Myocyte (in vitro differentiated cells): ENCODE data around the gene GOLGA6A. TPM values are rescaled to one million over a fixed set of nuclear protein-coding genes. Genes with fewer than 3 reads are reported as not detected.
"Not testable (repeated sequence)": the region's sequence is repeated elsewhere in the genome, so short reads cannot be mapped to it uniquely, and the experiment has no call there.

Experiments
- DNase-seq: peaks from one replicate; pipeline ENCODE4 v3.0.0-alpha.2; 2012; ENCODE audit warnings: low read depth
- total RNA-seq: library from RNA; depleted of rRNA; stranded (reverse); fragments of >200 nt; gene quantifications from 2 replicates; pipeline ENCODE4 v1.2.3, GENCODE V29; 2014

Gene GOLGA6A
- total RNA-seq, 1 donor from 2014 or later = not detected

DNA sequence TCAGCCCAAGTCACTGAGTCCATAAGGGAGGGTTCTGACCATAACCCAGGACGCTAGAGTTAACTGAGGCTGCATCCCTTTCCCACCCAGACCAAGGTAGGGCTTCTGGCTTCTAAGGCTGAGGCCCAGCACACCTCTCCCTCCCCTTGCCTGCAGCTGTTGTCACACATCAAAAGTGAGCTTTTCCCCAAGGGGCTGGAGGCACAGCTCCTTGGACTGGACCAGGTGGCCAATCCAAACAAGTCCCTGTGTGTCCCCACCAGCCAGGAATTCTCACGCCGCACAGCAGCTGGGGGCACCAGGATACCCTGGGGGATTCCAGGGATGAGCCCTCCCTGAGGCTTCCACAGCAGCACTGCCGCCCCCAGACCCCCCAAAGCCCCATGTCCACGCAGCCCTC, 25.8 kb upstream of the GOLGA6A start:
- DNase-seq = peak; percentile 34

DNA sequence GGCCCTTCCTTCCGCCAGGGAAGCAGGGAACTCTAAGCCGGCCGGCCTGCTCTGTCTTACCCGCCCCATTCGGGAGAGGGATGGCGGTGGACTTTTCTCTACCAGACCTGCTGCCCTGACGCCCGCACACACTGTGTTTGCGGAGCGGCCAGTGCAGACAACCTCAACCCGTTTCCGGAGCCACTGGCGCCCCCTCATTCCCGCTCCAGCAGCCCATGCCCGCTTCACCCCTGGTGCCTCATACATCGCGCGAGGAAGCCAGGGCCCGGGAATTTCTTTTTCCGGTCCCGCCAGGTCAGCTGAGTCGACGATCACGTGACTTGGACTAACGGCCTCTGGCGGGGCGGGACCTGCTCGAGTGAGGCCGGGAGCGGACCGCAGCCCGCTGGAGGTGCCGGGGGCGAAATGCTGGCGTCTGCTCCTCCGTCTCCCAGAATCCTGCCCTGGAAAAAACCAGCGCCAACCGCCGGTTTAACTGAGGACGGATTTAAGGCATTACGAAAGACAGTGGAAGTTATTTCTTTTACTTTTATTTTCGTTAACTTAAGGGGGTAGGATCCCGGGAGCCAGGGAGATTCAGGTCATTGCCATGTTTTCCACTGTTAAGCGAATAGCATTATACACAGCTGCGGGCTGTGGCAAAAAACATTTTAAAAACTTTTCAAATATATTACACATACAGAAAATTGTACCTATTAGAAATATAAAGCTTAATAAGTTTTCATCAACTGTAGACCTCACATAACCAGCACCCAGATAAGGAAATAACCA, 17.8 kb upstream of the GOLGA6A start:
- peak; percentile 92 for DNase-seq

DNA sequence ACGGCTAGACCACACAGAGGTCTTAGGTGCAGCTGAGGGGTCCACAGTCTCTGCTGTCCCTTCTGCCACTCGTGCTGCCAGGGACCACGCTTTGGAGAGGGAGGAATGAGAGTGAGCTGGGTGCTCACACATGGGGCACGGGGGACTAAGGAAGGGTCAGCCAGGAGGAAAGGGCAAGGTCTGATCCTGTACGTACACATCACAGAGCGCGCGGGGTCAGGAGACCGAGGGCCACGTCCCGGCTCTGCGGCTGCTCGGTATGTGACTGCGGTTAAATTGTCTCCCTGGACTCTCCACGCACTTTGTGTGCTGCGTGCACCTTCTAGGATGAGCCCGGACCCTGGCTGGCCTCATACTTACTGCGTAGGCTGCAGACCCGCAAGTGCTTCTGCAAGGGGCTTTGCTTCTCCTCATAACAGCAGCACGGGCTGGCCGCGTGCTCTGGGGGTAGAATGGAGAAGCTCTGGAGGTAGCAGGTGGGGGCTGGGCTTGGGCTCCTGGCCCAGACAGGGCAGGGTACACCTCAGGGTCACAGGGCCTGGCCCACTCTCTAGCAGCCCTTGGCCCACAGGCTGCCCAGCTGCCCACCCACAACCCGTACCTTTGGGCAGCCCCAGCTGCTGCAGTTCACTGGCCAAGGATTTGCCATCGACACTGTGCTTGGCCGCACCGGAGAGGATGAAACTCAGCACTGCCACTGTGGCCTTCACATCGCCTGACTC, 14.6 kb upstream of the GOLGA6A start:
- not testable (repeated sequence) for DNase-seq

DNA sequence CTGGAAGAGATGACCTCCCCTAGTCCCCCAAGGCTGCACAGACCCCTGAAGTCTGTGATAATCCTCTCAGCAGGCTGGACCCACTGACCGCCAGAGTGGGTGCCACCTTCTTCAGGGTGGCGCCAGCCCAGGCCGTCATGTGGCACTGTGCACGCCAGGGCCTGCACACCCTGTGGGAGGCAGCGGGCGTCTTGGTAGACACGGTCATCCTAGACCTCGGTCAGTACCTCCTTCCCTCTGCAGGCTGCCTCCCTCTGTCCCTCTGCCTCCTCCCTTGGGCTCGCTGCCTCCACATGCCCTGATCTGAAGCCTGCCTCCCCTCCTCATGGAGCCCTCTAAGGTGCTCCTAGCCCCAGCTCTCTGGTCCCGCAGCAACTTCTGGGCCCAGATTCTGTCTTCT, 13.3 kb upstream of the GOLGA6A start:
- not testable (repeated sequence) for DNase-seq

DNA sequence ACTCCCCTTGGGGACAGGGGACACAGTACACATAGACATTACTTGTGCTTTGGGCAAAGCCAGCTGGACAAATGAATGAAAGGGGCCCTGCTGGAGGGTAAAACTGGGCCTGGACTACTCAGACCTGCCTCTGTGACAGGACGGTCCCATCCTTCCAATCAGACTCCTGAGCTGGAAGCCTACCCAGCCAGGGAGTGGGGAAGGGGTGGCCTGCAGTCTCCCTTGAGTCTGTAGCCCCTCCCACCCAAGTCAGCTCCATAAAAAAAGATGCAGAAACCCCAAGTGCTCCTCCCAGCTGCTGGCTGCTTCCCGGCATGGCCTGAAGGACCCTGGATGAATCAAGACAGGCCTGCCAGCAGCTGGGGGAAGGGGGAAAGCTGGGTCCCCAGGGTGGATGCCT, 12.2 kb upstream of the GOLGA6A start:
- not testable (repeated sequence) for DNase-seq

DNA sequence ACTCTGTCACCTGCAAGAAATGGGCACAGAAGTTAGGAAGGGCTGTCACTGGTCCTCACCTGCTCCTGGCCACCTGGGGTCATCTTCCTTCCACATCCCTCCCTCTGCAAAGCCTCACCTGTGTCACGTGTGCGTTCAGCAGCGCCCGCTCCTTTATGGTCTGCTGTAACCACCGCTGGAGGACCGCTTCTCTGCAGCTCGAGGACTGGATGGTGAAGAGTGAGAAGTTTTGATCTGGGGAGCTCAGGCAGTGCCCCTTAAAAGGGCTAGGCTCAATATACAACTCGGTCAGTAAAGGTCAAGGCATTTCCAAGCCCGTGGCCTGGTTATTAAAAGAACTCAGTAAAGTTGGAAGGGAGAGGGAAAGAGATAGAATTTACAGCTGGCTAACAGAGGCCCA, 6.6 kb downstream of the GOLGA6A start:
- DNase-seq = not testable (repeated sequence)

DNA sequence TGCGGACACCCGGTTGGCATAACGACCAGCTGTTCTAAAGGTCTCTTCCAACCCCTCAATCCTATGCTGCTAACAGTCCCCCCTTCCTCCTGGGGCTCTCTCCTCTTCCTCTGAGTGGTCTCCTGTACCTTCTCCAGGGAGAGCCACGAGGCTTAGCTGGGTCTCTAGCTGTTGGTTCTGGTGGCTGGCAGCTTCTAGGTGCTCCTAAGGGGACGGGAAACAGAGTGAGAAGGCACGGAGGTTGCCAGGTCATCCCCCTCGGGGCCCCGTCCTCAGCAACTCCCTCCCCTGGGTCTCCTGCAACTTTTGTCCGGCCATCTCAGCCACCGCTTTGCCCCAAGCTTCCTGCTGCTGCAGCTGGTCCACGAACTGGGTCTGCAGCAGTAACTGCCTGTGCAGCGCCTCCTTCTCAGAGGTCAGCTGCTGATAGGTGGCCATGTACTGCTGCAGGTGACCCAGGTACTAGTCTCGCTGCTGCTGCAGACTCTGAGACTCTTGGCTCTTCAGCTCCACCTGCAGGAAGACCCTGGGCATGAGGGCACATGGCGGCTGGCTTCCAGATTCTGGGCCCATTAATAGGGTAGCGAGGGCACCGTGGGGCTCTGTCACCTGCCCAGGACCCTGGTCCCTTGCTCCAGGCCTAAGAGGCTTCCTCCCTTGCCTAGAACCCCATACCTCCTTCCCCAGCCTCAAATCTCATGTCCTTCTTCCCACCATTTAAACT, 9.6 kb downstream of the GOLGA6A start:
- not testable (repeated sequence) for DNase-seq

DNA sequence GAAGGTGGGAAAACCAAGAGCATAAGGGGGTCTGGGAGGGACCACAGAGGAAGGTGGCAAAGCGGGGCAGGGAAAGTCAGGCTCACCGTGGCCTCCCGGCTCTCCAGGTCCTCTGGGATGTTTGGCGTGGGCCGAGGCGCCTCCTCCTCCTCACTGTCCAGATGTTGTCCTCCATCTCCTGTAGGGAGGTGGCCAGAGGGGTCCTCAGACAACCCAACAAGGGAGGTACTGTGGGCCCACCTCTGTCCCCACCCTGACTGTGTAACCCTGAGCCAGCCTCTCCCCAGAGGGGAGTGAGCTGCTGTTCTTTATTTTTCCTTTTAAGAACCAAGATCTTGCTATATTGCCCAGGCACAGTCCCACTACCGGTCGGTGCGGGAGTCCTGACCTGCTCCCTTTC, 10.2 kb downstream of the GOLGA6A start:
- DNase-seq = not testable (repeated sequence)

DNA sequence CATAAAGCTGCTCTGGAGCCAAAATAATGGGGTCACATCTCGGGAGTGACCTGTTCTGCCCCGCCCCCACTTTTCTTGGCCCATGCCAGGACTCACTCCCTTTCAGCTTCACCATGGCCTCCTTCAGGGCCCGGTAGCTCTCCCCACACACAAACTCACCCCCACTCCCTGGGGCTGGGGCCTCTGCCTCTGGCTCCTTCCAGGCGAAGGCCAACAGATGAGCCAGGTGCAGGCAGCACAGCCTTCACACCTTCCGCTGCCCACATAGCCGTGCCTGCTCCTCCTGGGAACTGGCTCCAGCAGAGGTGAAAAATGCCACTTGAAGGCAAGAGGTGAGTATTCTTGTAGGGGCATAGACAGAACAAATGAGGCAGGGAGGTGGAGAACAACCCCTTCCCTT, 10.7 kb downstream of the GOLGA6A start:
- not testable (repeated sequence) for DNase-seq

DNA sequence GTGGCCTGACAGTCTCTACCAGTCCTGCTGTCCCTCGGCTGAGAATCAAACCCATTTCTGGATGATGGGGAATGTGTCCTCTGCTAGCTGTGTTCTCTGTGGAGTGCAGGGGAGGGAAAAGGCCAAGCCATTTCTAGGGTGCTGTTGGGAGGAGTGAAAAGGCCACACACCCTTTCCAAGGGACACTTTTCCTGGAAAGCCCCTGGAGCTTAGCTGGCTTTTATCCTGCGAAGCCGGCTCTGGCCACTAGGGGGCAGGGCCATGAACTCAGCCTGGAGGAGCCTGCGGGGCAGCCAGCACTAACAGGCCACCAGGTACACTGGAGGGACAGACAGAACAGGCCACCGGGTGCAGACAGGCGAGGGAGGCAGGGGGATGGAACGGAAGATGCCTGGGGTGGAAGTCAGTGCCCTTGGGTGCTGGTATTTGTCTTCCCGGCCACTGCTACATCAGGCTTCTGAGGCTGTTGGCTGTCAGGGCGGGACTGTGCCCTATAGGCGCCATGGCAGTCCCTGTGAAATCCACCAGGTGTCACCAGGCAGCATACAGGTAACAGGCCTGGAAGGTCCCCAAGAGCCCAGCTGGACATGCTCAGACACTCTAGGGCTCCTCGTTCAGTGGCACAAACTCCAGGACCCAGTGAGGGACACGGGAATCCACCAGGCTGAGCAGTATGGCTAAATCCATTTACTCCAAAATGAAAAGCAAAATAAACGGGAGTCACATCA, 16.5 kb downstream of the GOLGA6A start:
- DNase-seq = not testable (repeated sequence)

DNA sequence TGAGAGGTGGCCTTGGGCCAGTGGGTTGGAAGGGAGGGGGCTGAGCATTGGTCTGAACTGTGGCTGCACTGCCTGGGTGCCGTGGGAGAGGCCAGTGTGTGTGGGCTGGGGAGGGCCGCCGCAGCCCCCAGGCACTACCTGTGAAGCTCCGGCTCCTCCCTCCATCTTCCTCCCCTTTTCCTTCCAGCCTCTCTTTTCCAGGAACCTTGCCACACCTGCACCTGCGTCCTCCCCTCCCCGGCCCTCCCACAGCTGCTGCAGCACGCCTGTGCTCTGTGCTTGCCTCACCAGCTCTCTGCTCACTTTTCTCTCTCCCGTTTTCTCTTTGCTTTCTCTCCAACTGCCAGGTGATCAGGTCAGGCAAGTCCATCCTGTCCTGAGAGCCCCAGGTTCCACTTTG, 17.5 kb downstream of the GOLGA6A start:
- not testable (repeated sequence) for DNase-seq

DNA sequence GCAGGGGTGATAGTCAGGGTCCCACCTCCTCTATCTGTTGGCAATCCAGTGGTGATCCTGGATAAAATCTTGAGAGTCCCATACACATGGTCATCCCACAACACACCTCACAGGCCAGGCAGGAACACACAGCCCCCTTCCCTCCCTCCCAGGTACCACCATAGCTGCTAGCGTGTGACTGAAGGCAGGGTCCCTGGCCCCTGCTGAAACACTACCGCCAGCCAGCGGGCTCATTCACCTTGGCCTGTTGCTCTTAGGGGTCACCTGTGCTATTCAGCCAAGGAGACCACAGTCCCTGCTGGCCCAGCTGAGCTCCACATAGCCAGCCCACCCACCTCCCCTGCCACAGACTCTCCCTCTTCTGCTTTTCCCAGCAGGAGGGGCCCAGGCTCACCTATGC, 18.2 kb downstream of the GOLGA6A start:
- not testable (repeated sequence) for DNase-seq

DNA sequence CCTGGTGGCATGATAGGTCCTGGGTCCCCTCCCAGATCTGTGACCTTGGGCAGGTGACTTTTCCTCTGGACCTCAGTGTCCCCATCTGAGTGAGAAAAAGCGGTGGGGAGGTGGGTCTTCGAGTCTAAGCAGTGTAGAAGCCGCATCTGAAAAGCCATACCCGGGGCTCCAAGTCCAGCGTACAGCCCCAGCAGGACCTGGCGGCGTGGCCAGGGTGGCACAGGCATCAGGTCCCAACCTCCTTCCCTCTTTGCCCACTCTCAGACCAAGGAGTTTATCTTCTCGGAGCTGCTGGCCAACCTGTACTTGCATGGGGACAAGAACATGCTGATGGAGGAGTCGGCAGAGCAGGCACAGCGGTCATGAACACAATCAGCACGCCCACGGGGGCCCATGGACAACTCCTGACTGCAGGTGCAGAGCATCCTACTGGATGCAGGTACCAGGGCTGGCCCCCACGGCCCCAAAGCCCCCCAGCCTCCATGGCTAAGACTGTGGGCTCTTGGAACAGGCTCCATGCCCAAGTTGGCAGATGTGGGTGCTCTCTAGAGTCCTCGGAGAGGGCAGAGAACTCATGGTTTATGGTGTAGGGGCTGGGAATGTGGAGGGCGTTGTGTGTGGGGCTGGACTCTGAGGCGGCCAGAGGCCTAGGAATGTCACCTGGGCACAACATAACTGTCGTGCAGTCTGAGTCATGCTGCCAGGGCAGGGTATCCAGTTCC, 18.8 kb downstream of the GOLGA6A start:
- not testable (repeated sequence) for DNase-seq

DNA sequence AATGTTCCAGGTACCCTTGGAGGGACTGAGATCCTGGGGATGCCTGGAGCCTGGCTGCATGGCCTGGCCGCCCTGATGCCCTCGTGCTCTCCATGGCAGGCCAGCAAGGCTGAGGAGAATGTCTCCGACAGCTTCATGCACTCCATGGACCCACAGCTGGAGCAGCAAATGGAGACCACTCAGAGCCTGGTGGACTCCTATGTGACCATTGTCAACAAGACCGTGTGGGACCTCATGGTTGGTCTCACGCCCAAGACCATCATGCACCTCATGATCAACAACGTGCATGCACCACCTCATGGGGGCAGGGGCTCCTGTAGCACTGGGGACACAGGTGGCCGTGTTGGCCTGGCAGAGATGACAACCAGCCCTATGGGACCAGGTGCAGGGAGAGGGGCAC, 19.7 kb downstream of the GOLGA6A start:
- DNase-seq = no peak

DNA sequence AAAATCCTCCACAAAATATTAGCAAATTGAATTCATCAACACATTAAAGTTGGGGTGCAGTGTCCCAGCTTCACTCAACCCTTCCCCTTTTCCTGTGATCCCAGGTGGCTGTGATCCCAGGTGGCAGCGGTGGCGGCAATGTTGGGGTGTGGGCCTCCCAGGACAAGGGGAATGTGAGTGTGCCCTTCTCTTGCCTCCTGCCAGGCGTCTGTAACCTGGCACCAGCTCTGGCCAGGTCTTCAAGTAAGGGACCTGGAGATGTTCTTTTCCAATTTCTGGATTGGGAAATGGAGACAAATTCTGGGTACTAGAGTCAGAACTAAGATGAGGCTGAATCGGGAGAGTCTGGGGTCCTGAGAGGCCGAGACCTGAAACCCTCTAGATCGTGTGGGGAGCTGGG, 20.1 kb downstream of the GOLGA6A start:
- DNase-seq = no peak

DNA sequence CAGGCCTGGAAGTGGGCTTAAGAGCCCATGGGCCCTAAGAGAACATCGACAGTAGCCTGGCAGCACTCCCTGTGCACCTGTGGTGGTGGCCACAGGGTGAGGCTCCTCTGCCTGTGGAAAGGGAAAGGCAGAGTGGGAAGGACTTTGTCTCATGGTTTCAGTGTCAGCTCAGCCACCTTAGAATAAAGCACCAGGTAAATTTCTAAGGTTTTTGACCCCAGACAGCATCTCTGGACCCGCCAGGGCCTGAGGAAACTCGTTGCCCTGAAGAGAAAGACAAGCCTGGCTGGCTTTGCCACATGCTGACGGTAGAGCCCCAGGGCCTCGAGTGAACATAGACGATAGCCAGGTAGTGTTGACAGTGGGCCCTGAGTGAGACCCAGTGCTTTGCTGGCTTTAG, 22.1 kb downstream of the GOLGA6A start:
- DNase-seq = no peak

DNA sequence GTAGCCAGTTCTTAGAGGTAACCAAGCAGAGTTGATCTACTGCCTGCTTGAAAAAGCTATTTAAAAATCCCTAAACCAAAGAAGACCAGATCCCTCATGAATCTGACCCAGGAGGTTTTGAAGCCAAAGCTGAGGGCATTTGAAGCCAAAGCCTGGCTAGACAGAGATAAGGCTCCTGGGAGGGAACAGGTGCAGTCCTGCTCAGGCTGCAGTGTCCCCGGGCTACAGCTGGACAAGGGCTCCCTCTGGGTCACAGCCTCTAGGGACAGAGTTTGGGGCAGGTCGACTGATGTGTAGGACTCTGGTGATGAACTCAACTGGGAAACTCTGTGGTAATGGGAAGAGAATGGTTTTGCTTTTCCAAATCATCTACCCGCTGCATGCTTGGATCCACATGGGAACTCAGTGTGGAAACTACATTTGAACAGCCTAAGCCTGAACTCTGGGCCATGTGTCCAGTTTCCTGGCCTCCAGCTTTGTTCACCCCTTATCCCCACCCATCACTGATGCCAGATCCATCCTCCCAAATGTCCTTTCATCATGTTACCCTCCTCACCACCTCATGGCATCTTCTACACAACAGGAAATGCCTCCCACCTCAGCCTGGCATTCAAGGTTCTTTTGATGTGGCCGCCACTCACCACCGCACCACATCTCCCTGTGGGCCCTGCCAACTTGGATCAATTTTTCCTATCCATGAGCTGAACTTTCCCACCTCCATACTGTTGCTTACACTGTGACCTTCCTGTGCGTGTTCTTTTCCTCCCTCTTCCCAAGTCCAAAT, 23.1 kb downstream of the GOLGA6A start:
- DNase-seq = not testable (repeated sequence)

DNA sequence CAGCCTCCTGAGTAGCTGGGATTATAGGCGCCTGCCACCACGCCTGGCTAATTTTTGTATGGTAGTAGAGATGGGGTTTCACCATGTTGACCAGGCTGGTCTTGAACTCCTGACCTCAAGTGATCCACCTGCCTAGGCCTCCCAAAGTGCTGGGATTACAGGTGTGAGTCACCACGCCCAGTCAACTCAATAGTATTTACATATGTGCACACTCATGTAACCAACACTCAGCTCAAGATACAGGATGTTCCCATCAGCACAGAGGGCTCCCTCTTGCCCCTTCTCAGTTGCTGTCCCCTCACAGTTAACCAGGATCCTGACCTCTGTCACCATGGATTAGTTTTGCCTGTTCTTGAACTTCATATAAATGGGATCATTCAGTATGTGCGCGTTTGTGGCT, 26.0 kb downstream of the GOLGA6A start:
- DNase-seq = not testable (repeated sequence)

DNA sequence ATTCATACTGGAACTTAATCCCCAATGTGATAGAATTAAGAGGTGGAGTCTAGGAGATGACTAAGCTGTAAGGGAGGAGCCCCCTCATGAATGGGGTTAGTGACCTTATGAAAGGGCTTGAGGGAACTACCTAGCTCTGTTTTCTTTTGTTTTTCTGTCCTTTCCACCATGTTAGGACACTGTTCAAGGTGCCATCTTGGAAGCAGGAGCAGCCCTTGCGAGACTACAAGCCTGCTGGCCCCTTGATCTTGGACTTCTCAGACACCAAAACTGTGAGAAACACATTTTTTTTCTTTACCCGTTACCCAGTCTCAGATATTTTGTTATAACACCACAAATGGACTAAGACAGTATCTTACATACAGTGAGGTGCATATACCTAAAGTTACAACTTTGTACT, 26.5 kb downstream of the GOLGA6A start:
- no peak for DNase-seq
